HG02588 (cell line): Measurements from ENCODE around the gene ARL14.
"Not testable (repeated sequence)": the region's sequence is repeated elsewhere in the genome, so short reads cannot be mapped to it uniquely, and the experiment has no call there.

ENCODE experiments used
- ATAC-seq: cut with Tn5 transposase; IDR thresholded peaks from one replicate; pipeline ENCODE4 v1.9.1; 2021; ENCODE audit warnings: mild to moderate bottlenecking, moderate library complexity; ENCODE audit not compliant: unreplicated experiment

Gene ARL14

DNA sequence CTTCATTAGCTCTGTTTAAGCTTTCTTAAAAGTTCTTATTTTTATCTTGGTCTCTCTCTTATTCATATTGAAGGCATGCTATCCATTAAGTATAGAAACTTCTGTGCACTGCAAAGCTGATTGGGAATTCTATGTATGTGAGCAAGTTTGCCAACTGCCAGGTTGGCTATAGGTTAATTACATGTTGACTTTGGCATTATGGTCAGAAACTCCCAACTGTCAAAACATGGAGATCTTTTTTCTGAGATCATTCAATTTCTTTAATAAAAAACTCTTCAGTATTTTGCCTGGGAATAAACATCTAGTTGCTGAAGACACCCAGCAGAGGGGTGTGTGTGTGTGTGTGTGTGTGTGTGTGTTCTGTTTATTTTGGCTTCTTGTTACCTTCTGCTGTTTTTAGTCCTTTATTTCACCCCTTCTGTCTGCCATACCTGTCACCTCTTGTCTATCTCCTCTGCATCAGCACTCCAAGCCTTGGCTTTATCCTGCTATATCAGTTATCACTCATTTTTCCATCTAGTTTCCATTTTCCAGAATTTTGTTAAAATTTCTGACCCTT lies 1.3 kb upstream of the ARL14 start:
- no peak for ATAC-seq

GRCh38 chr3:160677459-160677881 lies 510 bp downstream of the ARL14 start:
- no peak for ATAC-seq

- ATAC-seq: no peak
These were observed 1.4 kb downstream of the ARL14 start for GRCh38 chr3:160678292-160678842.

DNA sequence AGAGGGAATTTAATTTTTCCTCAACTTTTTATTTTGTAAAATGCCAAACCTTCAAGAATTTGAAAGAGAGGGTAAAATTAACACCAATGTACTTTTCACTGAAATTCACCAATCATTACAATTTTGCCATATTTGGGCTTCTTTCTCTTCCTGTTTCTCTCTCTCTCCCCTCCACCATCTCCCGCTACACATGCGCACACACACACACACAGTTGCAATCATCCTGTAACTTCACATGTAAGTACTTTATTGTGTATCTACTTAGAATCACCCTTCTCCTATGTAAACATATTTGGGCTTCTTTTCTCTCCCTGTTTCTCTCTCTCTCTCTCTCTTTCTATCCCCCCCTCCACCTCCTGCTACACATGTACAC lies 7.4 kb downstream of the ARL14 start:
- ATAC-seq: no peak

GRCh38 chr3:160685144-160685766 lies 8.3 kb downstream of the ARL14 start:
- no peak for ATAC-seq

GRCh38 chr3:160686955-160687535 lies 10.1 kb downstream of the ARL14 start:
- ATAC-seq: peak; percentile 46

- no peak for ATAC-seq
These were observed 14.2 kb downstream of the ARL14 start for GRCh38 chr3:160691151-160691550.

DNA sequence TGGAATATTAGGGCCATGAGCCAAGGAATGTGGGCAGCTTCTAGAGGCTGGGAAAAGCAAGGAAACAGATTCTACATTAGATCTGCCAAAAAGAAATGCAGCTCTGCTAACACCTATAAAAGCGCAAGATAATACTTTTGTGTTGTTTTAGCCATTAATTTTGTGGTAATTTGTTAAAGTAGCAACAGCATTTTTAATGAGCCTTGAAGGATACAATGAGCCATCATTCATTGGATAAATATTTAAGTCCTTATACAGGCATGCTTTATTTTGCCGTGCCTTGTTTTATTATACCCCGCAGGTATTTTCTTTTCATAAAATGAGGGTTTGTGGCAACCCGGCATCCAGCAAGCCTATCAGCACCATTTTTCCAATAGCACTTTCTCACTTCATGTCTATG lies 15.0 kb downstream of the ARL14 start:
- no peak for ATAC-seq

DNA sequence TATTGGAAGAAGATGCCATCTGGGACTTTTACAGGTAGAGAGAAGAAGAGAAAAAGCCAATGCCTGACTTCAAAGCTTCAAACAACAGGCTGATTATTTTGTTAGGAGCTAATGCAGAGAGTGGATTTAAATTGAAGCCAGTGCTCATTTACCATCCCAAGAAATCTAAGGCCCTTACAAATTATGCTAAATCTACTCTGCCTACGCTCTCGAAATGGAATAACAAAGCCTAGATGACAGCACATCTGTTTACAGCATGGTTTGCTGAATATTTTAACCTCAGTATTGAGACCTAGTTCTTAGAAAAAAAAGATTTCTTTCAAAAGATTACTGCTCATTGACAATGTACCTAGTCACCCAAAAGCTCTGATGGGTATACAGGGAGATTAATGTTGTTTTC lies 16.2 kb downstream of the ARL14 start:
- ATAC-seq: no peak

GRCh38 chr3:160694345-160694744 lies 17.4 kb downstream of the ARL14 start:
- ATAC-seq: no peak

DNA sequence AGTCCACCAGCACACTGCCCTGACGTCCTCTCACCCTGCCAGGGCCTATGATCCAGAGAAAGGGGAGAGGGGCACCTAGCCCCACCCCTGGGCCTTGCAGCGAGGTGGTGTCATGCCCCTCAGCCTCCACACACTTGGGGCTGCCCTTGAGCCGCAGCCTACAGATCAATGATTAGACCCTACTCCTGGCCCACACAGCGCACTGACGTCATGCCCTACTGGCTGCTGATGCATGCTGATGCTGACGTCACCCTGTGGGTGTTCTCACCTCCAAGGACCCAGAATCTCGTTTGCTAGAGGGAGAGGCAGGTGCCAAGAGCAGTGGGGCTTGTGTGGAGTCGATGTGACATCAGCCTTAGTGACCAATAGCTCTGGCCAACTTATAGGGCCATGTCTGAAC lies 18.0 kb downstream of the ARL14 start:
- no peak for ATAC-seq

DNA sequence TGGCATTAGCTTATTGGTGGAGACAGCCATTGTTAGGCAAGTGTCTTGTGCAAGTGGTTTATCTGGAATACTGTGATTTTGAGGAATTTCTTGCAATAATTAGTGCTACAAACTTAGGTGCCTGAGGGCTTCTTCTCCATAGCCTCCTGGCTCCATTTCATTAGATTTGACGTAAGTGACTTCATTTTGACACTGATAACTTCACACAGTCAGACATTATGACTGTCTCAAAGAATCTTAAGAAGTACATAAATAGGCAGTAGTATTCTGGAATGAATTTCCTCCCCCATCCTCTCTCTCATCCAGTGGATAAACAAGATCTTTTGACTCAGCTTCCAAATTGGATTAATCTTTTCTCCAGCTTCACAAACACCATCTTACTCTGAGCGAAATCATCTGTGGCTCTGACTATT lies 19.0 kb downstream of the ARL14 start:
- no peak for ATAC-seq

DNA sequence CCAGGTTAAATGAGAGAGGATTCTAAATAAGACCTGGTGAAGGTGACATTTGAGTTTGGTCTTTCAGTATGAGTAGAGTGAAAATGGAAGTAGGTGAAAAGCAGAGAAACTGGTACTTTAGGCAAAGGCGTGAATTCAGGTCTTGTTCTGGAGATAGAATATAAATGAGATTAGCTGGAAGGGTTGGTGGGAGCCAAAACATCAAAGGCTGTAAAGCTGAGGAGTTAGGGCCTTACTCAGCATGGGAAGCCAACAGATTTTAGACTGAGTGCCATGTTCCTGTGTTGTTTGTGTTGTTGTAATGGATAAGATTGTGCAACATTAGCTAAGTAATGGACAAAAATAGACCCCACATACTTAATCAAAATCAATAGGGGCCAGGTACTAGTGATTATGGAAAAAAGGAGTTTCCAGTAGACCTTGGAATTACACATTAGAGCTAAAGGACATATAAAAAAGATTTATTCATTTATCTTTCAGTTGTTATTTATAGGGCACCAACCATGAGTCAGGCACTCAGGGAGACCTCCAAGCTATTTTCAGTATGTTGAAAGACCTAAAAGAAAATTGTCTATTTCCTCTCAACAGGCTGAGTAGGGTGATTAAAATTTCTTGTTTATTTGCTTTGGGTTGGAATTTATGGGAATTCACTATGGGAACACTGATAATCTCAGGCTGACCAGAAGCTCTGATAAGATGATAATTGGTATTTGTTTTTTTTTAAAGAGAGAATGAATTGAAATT lies 20.8 kb downstream of the ARL14 start:
- ATAC-seq: no peak

DNA sequence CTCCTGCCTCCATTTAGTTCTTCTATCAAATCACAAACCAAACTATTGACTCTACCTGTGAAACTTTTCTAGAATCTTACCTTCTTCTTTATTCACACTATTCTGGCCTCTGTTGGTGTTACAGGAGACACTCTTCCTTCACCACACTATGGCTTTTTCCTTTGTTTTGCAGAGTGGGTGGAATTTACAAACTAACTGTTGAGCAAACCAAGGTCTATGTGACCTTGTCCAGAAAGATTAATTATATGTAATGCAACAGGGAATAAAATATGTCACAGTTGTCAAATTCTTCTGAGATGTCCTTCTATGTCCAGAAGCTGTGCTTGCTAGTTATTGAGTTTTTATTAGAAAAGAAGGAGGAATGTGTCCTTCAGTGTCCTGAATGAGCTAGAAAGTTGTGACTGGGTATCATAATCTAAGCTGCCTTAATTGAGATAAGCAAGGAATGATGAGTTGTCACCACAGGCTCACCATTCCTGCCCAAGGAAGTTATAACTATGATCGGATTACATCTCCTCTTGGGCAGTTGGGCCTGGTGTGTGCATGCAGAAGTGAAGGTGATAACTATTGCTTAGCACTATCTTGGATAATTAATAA lies 21.7 kb downstream of the ARL14 start:
- ATAC-seq: no peak

DNA sequence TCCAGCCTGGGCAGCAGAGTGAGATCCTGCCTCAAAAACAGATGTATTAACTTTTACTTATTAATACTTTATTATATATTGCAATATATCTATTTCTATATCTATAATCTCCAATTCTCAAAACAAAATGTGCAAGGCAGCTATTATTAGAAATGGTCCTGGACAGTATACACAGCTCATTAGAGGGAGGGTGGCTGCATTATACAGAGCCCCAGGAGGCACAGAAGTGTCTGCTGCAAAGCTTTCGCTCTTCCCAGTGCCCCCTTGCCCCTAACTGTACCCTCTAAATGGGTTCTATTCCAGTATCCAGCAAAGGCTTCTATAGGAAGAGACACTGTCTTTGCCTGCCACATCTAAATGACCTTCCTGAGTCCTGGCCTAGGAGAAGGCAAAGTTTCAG lies 24.5 kb downstream of the ARL14 start:
- no peak for ATAC-seq

- no peak for ATAC-seq
These were observed 25.3 kb downstream of the ARL14 start for GRCh38 chr3:160702290-160702689.

DNA sequence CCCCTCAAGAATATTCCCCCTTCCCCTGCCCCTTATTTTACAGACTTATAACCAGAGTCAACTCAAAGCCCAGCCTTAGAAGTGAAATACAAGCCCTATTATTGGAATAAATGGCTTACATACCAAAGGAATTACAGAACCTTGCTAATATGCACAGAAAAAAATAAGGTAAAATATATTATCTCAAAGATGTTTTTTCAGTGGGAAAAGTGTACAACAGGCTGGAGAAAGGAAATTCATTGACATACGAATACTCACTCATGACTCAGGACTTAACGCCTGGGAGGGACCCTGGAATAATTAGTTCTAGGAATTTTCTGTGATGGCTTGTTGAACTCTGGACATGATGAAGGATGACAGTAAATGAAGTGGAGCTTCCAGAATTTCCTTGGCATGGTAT lies 27.0 kb downstream of the ARL14 start:
- no peak for ATAC-seq

DNA sequence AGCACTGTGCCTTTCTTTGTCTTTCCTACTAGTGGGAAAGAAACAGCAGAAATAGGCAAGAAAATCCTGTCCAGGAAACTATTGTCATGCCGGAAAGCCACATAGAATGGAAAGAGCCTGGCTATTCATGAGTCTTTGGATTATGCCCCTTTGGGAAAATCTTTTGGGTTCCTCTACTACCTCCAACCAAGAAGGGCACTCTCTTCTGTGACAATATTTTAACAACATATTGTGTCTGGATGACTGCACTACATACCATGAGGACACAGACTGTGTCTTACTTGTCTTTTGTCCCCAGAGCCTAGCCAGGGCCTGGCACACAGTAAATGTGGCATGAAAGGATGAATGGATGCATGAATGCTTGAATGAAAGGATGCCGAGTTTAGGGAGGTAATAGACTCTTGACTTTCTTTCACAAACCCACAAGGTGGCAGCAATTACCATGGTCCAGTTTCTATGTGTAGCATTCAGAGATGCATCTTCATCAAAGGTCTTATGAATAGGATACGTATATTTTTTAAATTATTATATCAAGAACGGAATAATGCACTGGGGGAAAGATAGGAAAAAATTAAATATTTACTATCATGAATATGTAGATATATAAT lies 30.3 kb downstream of the ARL14 start:
- no peak for ATAC-seq

DNA sequence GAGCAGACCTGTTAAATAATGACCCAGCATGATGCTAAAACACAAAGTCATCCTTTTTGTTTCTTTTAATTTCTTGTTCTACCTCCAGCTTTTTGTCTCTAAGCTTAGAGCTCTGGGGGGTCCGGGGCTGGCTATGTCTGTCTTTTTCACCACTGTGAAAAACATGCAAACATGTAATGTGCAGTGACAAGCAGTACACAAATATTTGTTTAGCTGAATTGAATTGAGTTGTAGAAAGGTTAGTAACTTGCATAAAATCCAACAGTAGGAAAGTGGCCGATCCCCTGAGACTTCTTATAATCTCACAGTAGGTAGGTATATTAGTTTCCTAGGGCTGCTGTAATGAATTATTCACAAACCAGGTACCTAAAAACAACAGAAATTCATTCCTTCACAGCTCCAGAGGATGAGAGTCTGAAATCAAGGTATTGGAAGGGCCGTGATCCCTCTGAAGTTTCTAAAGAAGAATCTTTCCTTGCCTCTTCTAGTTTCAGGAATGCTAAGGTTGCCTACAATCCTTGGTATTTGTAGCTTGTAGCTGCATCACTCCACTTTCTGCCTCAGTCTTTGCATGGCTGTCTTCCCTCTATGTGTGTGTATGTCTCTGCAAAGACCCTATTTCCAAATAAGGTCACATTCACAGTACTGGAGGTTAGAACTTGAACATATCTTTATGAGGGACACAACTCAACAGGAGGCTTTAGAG lies 32.7 kb downstream of the ARL14 start:
- ATAC-seq: no peak

DNA sequence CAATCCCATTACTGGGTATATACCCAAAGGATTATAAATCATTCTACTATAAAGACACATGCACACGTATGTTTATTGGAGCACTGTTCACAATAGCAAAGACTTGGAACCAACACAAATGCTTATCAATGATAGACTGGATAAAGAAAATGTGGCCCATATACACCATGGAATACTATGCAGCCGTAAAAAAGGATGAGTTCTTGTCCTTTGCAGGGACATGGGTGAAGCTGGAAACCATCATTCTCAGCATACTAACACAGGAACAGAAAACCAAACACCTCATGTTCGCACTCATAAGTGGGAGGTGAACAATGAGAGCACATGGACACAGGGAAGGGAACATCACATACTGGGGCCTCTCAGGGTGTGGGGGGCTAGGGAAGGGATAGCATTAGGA lies 36.2 kb downstream of the ARL14 start:
- not testable (repeated sequence) for ATAC-seq
